Kidney capillary endothelial cell (primary cell): Measurements from ENCODE around the gene ANKRD11.
"Not testable (repeated sequence)": the region's sequence is repeated elsewhere in the genome, so short reads cannot be mapped to it uniquely, and the experiment has no call there.

Experiments used
- DNase-seq: peaks from one replicate; pipeline ENCODE4 v3.0.0-alpha.2; 2018; ENCODE audit warnings: low spot score

Gene ANKRD11

DNA sequence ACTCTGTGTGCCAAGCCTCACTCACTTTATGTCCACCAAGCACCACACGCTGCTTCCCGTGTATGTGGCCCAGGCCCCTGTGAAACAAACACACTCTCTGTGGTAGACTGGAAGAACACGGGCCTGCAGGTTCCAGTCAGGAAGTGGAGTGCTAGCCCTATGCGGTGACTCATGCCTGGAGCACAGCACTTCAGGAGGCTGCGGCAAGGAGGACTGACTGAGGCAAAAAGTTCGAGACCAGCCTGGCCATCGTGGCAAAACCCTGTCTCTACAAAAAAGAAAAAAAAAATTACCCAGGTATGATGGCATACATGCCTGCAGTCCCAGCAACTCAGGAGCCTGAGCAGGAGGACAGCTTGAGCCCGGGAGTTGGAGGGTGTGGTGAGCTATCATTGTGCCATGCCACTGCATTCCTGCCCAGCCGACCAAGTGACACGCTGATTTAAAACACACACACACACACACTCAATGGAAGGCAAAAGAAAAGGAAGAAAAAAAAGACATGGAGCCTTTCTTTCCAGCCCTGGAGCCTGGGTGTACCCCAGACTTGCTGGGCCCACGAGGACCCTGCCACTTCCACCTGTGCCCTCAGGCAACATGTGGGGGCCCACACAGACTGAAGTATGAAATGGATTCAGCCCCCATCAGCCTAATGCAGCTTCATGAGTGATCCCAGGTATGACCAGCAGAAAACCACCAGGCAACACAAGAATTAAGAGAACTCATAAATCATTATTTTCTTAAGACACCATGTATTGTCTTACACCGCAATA, 126.6 kb downstream of the ANKRD11 start:
- DNase-seq, result peak; percentile 79

DNA sequence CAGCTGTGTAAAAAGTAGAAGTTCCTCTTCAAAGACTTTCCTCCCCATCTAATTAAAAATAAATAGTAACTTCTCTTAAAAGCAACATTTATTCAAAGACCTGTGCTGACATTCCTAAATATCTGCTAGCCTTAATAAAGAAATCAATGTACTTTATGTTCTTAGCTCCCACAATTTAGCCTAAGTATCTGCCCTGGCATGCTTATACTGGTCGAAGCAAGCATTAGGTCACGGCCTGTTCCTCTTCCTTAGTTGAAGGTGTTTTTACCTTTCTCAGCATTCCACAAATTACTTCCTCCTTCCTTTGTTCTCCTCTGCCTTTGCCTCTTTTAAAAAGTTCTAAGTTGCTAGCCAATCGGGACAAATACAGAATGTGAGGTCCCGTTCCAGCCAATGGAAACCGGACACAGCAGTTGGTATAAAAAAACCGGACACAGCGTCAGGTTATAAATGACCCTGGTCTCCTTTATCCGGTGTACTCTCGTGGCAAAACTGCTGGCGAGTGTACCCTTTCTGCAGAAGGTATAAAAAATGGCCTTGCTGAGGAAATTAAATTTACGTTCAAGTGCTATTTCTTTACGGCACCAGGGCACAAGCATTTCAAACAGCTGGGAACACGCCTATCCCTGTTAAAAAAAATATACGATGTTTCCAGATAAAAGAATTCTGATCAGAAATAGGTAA, 127.7 kb downstream of the ANKRD11 start:
- not testable (repeated sequence) for DNase-seq

DNA sequence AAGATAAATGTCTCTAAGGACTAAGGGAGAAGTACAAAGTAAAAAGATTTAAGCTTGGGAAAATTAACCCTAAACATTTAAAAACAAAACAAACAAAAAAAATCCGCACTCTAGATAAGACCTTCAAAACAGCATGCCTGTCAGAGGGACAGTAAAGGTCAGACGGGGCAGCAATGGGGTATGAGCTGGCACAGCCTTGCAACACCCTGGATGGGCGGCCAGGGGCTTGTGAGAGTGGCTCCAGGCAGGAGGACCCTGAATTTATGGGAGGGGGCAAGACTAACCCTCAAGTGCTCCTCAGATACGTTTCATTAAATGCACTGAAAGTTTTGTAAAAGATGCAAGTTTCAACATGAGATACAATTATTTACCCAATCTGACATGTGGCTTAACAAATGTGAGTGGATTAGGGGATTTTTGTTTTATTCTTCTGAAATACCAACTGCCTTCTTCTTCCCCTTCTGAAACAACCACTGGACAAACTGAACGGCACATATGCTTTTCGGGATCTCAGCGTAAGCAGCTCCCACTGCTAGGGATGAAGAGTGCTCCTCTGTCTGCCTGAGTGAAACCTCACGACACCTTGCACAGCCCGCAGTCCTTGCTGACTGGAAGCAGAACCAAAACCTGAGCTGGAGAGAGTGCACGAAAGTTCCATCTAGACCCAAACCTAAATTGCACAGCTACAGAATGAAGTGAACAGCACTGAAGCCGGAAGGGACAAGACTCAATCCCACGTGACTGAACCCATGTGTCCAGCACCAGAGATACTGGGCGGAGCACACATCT, 128.4 kb downstream of the ANKRD11 start:
- no peak for DNase-seq

DNA sequence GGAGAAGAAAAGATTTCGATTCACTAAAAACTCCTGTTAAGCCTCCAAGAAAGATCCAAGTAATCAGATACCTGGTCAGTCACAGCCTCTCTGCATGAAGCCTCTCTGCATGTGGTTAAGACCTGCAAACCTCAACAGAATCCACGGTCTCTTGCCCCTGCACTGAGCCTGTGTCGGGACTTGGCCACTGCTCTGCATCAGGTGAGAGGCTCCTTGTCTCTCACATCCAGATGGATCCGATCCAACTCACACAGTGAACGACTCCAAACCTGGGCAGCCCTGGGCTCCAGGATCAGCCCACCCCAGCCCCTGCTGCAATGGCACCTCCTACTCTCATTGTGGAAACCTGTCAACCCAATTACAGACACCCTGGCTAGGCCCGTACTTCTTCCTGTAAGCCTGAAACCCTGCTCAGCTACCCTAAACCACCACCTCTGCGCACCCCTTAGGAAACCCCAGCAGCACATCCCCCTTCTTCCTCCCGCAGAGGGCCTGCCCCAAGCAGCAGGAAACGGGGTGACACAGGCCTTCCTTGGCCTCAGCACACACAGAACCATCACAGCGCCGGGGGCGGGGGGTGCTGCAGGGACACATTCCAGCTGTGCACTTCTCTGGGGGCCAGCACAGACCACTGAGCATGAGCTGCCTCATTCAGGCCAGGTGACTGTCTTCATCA, 129.5 kb downstream of the ANKRD11 start:
- DNase-seq, result peak; percentile 56

DNA sequence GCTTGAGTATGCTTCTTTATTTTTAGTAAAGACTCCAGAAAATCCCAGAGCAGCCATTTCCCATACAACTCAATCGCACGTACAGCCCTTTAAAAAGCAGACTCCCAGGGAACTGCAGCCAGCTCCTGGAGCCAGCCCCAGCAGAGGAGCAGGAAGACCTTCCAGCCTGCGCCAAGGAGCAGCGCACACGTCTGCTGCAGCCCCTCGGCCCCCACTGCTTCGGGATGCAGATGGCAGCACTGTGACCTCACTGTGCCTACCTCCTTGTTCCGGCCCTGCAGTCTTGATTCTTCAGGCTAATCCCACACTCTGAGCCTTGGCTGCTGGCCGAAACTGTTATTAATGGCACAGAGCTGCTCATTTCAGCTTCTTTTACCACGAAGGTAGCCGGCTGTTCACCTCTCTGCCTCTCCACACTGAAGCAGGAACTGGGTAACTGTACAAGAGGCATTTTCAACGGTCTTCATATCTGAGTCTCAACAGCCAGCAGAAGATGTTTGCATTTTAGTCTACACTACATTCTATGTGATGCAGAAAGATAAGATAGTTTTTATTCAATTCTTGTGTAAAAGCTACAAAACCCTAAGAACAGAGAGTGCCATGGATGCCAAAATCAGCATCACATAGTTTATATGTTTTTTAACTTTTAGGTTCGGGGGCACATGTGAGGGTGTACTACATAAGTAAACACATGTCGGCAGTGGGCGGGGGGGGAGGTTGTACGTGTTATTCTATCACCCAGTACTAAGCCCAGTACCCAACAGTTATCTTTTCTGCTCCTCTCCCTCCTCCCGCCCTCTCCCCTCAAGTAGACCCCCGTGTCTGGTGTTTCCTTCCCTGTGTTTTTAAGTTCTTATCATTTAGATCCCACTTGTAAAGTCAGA, 130.9 kb downstream of the ANKRD11 start:
- peak; percentile 53 for DNase-seq

DNA sequence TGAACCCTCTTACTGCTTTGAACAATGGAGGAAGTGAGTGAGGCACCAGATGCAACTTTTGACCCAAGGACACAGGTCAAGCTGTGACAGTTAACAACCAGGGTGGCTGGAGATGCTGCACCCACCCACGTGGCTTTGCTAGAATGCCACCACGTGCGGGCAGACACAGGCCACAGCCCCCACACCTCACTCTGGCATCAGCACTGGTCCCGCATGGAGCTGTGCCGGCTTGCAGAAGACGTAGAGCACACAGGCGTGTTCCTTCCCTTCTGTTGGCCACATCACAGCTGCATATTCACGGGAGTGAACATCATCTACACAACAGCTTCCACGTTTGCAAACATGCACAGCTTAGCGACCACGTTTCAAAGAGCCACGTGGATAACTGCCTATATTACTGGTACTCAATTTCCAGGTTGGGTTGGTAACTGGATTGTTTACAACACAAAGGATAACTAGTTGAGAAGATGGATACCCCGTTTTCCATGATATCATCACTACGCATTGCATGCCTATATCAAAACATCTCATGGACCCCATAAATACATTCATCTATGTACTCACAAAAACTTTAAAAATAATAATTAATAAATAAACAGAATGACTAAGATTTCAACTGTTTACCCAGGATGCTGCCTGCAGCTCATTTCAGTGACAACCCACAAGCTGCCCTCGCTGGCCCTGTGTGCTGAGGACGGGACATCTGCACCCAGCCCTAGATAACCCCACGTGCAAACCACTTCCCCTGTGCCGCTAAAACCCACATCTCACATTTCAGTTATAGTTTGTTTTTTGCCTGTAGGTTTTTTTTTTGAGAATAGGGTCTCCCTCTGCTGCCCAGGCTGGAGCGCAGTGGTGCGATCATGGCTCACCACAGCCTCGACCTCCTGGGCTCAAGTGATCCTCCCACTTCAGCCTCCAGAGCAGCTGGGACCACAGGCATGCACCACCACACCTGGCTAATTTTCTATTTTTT, 132.0 kb downstream of the ANKRD11 start:
- DNase-seq, result no peak

DNA sequence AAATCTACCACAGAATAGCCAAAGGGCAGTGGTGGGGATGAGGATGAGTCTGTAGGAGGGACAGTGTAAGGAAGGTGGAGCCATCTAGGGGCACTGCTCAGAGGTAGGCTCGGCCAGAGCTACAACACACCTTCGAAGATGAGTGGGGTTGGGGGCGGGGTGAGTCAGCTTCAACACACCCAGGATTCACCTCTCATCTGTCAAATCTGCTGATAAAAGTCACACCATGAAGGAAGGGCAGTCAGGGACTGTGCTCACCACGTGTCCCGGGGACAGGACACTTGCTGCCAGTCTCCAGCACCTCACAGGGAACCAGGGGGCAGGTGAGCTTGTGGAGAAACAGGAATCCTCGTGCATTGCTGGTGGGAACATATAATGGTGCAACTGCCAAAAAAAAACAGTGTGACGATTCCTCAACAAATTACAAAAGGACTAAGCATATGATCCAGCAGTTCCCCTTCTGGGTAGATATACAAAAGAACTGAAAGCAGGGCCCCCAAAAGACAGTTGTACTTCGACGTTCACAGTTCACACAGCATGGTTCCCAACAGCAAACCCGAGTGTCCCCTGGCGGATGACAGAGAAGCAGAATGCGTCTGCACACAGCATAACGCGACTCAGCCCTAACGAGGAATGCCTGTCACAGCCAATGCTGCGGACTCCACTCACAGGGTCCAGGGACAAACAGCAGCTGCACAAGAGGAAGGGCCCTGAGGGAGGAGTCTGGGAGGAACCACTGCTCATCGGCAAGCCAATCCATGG, 133.1 kb downstream of the ANKRD11 start:
- no peak for DNase-seq

DNA sequence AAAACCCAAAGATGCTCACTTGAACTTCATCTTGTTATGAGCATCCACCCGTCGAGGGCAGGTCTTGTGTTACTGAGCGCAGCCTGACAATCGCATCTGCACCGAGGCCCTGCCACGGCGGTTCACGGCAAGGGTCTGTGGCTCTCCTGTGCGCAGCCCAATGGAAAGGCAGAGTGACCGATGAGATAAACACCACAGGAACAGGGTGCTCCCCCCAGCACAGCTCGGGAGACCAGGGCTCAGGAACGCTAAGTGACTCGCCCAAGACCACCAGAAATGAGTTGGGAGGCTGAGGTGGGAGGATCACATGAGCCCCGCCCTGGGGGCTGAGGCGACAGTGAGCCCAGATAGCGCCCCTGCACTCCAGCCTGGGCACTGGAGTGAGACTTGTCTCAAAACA, 134.7 kb downstream of the ANKRD11 start:
- no peak for DNase-seq

DNA sequence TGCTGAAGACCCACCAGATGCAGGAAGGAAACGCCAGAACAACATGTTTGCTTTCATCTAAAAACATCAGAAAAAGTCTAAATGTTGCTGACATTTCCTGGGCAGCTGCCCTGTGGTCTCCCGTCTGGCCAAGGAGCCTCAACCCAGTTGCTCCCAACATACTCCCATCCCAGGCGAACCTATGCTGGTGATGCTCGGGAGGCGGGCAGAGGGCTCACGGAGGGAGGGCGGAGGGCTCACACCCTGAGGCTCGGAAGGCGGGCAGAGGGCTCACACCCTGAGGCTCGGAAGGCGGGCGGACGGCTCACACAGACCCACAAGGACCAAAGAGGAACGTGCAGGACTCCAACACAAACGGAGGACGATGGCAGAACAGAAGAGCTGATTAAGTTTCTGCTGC, 135.4 kb downstream of the ANKRD11 start:
- DNase-seq, result no peak

DNA sequence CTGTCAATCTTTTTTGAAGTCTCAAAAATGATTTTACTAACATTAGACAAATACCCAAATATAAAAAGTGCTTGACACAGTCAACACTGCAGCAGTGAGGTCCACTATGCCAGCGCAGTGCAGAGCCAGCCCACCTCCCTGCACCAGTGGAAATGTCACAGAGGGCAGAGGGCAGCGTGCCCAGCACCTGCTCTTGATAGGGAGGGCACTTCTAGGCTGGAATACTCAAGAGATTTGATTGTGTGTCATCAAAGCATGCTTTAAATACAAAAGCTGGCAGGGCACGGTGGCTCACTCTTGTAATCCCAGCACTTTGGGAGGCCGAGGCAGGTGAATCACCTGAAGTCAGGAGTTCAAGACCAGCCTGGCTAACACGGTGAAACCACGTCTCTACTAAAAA, 136.0 kb downstream of the ANKRD11 start:
- no peak for DNase-seq

DNA sequence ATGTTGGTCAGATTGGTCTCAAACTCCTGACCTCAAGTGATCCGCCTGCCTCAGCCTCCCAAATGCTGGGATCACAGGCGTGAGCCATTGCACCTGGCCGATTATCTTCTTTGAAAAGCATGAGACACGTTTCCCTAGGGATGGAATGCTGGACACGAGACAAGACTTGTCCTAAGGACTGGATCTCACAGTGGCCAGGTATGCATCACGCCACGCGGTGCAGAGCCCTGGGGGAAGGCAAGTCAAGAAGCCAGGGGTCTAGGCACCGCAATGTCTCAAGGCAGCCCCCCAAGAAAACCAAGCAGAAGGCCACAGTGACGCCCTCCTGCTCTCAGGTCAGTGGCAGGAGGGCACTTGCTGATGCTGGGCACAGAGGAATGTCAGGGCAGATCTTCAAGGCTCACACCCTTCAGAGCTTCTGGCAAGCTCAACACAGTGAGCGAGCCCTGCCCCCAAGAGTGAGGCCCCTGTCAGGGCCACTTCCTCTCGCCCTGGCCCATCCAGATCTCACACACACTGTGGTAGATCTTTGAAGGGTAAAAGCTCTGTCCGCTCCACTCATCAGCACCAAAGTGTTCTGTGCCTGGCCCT, 138.2 kb downstream of the ANKRD11 start:
- no peak for DNase-seq

DNA sequence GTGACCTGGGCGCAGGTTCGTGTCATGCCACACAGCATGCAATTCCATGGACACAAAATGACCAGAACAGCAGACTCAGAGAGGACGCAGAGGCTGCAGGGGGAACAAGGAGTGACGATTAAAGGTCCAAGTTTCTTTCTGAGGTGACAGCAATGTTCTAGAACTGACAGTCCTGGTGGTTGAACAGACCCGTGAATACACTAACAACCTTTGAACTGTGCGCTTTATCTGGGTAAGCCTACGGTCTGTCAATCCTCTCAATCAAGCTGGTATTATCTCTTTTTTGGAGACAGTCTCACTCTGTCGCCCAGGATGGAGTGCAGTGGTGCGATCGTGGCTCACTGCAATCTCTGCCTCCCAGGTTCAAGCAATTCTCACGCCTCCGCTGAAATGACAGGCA, 138.7 kb downstream of the ANKRD11 start:
- no peak for DNase-seq

DNA sequence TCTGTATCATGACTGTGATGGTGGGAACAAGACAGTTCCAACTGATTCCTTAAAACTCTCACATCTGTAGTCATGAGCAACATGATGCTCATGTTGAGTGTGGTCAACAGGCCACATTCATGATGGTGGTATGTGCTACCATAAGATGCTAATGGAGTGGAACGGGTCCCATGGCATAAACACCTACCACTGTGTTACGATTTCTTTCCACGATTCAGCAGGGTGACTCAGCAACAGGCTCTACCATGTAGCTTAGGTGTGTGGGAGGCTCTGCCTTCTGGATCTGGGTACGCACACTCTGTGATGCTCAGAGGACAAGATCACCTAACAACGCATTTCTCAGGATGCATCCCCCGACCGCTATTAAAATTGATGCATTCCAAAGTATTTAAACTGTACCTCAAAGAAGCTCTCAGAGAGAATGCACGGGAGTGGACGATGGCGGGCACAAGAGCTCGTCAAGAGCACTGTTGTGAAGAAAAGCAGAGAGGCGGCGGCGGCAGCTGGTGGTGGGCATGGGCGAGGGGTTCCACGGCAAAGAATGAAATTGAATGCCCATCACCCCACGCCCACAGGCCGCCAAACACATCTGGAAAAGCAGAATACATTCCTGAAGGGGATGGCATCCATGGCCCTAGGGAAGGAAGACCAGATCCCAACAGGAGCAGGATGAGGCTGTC, 139.5 kb downstream of the ANKRD11 start:
- no peak for DNase-seq

DNA sequence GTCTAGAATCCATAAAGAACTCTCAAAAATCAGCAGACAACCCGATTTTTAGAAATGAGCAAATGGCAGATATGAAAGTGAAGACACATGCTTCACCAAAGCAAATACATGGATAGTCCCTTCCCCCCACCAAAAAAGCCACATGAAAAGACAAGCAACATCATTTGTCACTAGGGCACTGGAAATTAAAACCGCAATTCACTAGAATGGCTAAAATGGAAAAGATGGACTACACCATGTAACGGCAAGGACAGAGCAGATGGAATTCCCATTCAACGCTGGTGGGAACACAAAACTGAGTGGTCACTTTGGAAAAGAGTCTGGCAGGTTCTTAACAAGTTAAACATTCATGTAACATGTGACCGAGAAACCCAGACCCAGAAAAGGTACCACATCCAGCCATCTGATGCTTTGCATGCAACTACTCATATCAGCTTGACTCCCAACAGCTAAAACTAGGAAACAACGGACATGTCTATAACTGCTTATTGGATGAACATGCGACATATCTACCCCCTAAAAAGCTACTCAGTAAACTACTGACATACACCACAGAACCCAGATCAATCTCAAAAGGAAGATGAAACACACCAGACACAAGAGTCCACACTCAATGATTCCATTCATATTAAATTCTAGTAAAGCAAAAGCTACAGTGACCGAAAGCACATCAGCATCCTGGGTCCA, 140.3 kb downstream of the ANKRD11 start:
- DNase-seq, result no peak

DNA sequence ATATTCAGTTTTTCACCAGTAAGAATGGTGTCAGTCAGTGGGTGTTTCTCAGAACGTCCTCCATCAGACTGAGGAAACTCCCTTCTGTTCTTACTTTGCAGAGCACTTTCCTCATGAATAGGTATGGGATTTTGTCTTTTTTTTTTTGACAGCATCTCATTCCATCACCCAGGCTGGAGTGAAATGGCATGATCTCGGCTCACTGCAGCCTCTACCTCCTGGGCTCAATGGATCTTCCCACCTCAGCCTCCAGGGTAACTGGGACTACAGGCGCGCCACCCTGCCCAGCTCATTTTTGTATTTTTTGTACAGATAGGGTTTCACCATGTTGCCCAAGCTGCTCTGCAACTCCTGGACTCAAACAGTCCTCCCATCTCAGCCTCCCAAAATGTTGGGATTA, 142.6 kb downstream of the ANKRD11 start:
- no peak for DNase-seq

DNA sequence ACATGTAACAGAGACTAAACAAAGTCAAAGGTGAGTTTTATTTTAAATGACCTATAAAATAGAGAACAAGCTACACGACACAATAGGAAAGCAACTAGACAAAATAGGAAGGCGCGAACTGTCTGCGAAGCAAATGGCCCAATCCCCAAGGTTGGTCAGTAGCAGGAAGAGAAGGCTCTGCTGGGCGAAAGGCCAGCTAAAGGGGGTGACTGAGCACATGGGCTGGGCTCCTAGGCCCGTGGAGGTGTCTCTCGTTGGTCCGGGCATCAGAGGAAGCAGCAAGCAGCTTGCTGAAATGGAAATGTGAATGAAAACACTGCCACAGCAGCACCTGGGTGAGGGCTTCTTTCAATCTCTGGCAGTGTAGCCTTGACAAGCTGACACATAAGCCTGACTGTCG, 143.5 kb downstream of the ANKRD11 start:
- DNase-seq, result no peak

DNA sequence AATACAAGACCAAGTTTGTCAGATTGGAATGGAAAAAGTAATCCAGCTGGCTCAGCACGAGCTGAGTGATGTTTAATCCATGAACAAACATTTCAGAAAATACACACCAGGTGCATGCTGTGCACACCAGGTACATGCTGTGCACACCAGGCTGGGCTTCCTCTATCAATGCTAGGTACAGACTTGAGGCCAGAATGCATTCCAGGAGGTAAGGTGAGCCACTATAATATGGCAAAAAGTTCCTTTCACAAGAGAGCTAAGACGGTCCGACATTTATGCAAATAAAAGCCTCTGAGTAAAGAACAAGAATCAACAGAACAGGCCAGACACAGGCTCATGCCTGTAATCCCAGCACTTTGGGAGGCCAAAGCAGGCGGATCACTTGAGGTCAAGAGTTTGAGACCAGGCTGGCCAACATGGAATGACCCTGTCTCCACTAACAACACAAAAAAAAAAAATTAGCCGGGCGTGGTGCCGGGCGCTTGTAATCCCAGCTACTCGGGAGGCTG, 144.7 kb downstream of the ANKRD11 start:
- DNase-seq, result no peak
